Stomach (tissue), 9 donors: ENCODE results near the gene NDUFA8. TPM values are rescaled to one million over a fixed set of nuclear protein-coding genes. Genes with fewer than 3 reads are reported as not detected.

Source experiments
- DNase-seq, 2 donors: peaks; one replicate each; pipeline versions ENCODE4 v3.0.0 to v3.0.0-alpha.2; 2013 to 2019
- H3K27ac ChIP-seq, 5 donors: fragments of 200-600 bp in 4 of 5; sonication (generic) in 4 of 5; one replicate each; pipeline ENCODE4 v1.5.1; 2013 to 2019; ENCODE audit warnings: mild to moderate bottlenecking in 1 of 5, moderate library complexity in 1 of 5
- H3K27me3 ChIP-seq, 3 donors: fragments of 200-600 bp; sonication (generic); one replicate each; pipeline ENCODE4 v1.5.1; 2017 to 2019; ENCODE audit warnings: mixed run types in 1 of 3
- H3K36me3 ChIP-seq, 4 donors: fragments of 200-600 bp; sonication (generic); 1 replicate in 3 of 4; 2 replicates in 1 of 4; pipeline ENCODE4 v1.5.1; 2016 to 2019
- H3K4me1 ChIP-seq, 4 donors: fragments of 200-600 bp; sonication (generic); one replicate each; pipeline ENCODE4 v1.5.1; 2016 to 2019
- H3K4me3 ChIP-seq, 4 donors: fragments of 200-600 bp; sonication (generic) in 3 of 4; one replicate each; pipeline ENCODE4 v1.5.1; 2016 to 2019; ENCODE audit warnings: mild to moderate bottlenecking in 1 of 4
- H3K9me3 ChIP-seq, 4 donors: fragments of 200-600 bp; sonication (generic); one replicate each; pipeline ENCODE4 v1.5.1; 2016 to 2019
- CTCF ChIP-seq, 7 experiments: fragments of 450-650 bp in 4 of 7; fragments of 200-600 bp in 3 of 7; sonication (generic) in 3 of 7; IDR thresholded peaks; one replicate each; pipeline ENCODE4 v1.5.1; 2016 to 2019; ENCODE audit warnings: antibody characterized with exemption in 7 of 7, control low read depth in 2 of 7, mild to moderate bottlenecking in 1 of 7
- EP300 ChIP-seq: sonication (generic); formaldehyde crosslinking; IDR thresholded peaks from one replicate; pipeline ENCODE4 v1.6.1; 2017; ENCODE audit warnings: antibody characterized with exemption
- POLR2A ChIP-seq, 4 donors: fragments of 450-650 bp; IDR thresholded peaks; one replicate each; pipeline ENCODE4 v1.6.1; 2016; ENCODE audit warnings: antibody characterized with exemption in 4 of 4, control low read depth in 2 of 4, mild to moderate bottlenecking in 1 of 4, moderate library complexity in 1 of 4
- POLR2AphosphoS5 ChIP-seq, 3 donors: sonication (generic); formaldehyde crosslinking; IDR thresholded peaks; one replicate each; pipeline ENCODE4 v1.6.1; 2016; ENCODE audit warnings: antibody characterized with exemption in 3 of 3
- WGBS, 5 donors: extraction: QIAGEN DNeasy Blood & Tissue Kit in 3 of 5; methylation state at CpG; one replicate each; pipeline versions ENCODE4 v1.1.5 to v1.1.7; 2013 to 2018; 5-methylcytosine and 5-hydroxymethylcytosine counted together
- intact Hi-C: fragments of 100-400 bp; cut with DNase I; formaldehyde crosslinking; loops from one replicate; pipeline ENCODE4 v1.15.1; 2023; ENCODE audit warnings: low total_unique reads
- polyA plus RNA-seq, 3 donors: library from polyadenylated mRNA; stranded (reverse); fragments of 200-250 nt; gene quantifications; one replicate each; pipeline ENCODE4 v1.2.3, GENCODE V29; 2013
- total RNA-seq, 5 donors: library from RNA; depleted of rRNA; stranded (reverse); fragments of >200 nt; gene quantifications; one replicate each; pipeline versions ENCODE4 v1.1.0 to v1.2.3, GENCODE V29; 2014 to 2016
- donor health status: healthy with polysubstance abuse.
- donor health status: Bipolar disorder and iron deficiency.
- donor health status: healthy.

NDUFA8 gene
- total and polyA plus RNA-seq, 8 donors: 10.5 to 130 (median 53.3) TPM

GRCh38 chr9:122205176-122205575 lies 45.6 kb upstream of the NDUFA8 start:
- DNase-seq: no peak
- 87 to 93% (median 92%) methylated on average over 8 of the region's 8 CpGs for WGBS, 5 donors
- no peak overlapping the region for H3K4me3 ChIP-seq
- TF ChIP-seq EP300 (no peak), POLR2AphosphoS5 (IDR thresholded peaks at IDR 0.05) (no peak), POLR2A (IDR thresholded peaks at IDR 0.05) (no peak), CTCF (IDR thresholded peaks at IDR 0.05) (no peak)
- no peaks in the 10 kb centered on the region for H3K9me3 ChIP-seq
- intact Hi-C loops: no loop called here
- H3K27ac ChIP-seq: no peak overlapping the region
- H3K4me1 ChIP-seq: peaks cover 0 to 24% (median 7%) of the 10 kb centered on the region in 4 donors
- H3K36me3 ChIP-seq: no peaks in the 10 kb centered on the region
- peaks cover 0 to 35% (median 0%) of the 10 kb centered on the region in 3 donors for H3K27me3 ChIP-seq

GRCh38 chr9:122204491-122204890 lies 44.9 kb upstream of the NDUFA8 start:
- WGBS, 5 donors: 87 to 95% (median 93%) methylated on average over 11 to 12 of the region's 12 CpGs
- Histone ChIP-seq H3K4me3 (no peak overlapping the region), H3K9me3 (no peaks in the 10 kb centered on the region), H3K36me3 (no peaks in the 10 kb centered on the region), H3K4me1 (peaks cover 0 to 24% (median 7%) of the 10 kb centered on the region in 4 donors), H3K27me3 (peaks cover 0 to 31% (median 0%) of the 10 kb centered on the region in 3 donors), H3K27ac (no peak overlapping the region)
- DNase-seq: no peak
- TF ChIP-seq POLR2A (IDR thresholded peaks at IDR 0.05) (no peak), CTCF (IDR thresholded peaks at IDR 0.05) (no peak), POLR2AphosphoS5 (IDR thresholded peaks at IDR 0.05) (no peak), EP300 (no peak)
- intact Hi-C loops: no loop called here

GRCh38 chr9:122204055-122204454 lies 44.5 kb upstream of the NDUFA8 start:
- TF ChIP-seq POLR2AphosphoS5 (IDR thresholded peaks at IDR 0.05) (no peak), EP300 (no peak), POLR2A (IDR thresholded peaks at IDR 0.05) (no peak), CTCF (IDR thresholded peaks at IDR 0.05) (no peak)
- Histone ChIP-seq H3K9me3 (no peaks in the 10 kb centered on the region), H3K36me3 (no peaks in the 10 kb centered on the region), H3K4me1 (peaks cover 0 to 24% (median 7%) of the 10 kb centered on the region in 4 donors), H3K27ac (no peak overlapping the region), H3K27me3 (peaks cover 0 to 26% (median 0%) of the 10 kb centered on the region in 3 donors), H3K4me3 (no peak overlapping the region)
- intact Hi-C loops: no loop called here
- DNase-seq: no peak
- WGBS, 5 donors: 93 to 97% (median 94%) methylated on average over 5 of the region's 5 CpGs

GRCh38 chr9:122202111-122202510 lies 42.5 kb upstream of the NDUFA8 start:
- Histone ChIP-seq H3K36me3 (no peaks in the 10 kb centered on the region), H3K9me3 (no peaks in the 10 kb centered on the region), H3K27ac (peak overlapping the region in 1 of 5 donors; percentile 28), H3K27me3 (peaks cover 0 to 18% (median 0%) of the 10 kb centered on the region in 3 donors), H3K4me3 (no peak overlapping the region), H3K4me1 (peaks cover 0 to 24% (median 7%) of the 10 kb centered on the region in 4 donors)
- TF ChIP-seq CTCF (IDR thresholded peaks at IDR 0.05): no peak
- no peak for TF ChIP-seq EP300
- peak in 1 of 3 donors; percentile 8 for TF ChIP-seq POLR2AphosphoS5 (IDR thresholded peaks at IDR 0.05)
- no peak for TF ChIP-seq POLR2A (IDR thresholded peaks at IDR 0.05)
- peak; percentile 55 to 79 for DNase-seq
- WGBS, 5 donors: 28 to 49% (median 41%) methylated on average over 3 of the region's 3 CpGs
- intact Hi-C loops: no loop called here
